RCC 7860 (cell line): ENCODE data around the gene GDF7.

Source experiments
- DNase-seq: peaks from one replicate; pipeline ENCODE4 v3.0.0-alpha.2; 2015; ENCODE audit warnings: low spot score
- FAIRE-seq: peaks from 2 replicates; lab custom pipeline; 2012; peaks lifted over from hg19 to GRCh38; lab: Jason Lieb, UNC

The GDF7 gene

DNA sequence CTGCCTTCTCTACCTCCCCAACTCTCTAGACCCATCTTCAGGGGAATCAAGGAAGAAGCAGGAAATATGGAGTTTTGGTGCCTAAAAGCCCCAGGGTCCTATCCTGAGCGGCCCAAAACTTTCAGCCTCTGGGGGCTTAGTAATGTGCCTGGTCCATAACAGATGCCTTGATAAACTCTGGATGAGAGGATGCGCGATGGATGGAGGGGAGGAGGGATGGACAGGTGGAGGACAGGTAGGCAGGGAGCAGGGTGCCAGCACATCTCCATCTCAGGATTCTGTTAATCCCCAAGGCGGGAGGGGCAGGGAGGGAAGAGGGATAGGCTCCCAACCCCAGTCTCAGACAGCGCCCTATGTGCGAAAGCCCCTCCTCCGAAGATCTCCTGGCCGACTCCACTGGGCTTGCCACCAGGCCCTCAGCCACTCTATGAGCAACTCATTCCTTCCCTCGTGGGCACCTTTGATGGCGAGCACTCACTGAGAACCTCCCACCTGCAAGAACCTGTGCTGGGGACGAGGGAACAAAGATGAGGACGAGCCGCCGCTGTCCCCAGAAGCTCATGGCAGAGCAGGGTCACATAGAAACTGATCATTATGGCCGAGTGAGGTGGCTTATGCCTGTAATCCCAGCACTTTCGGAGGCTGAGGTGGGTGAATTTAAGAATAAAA, 39.1 kb upstream of the GDF7 start:
- DNase-seq (no peak), FAIRE-seq (no peak)

GRCh38 chr2:20629181-20629580, 37.8 kb upstream of the GDF7 start:
- DNase-seq = no peak
- no peak for FAIRE-seq

DNA sequence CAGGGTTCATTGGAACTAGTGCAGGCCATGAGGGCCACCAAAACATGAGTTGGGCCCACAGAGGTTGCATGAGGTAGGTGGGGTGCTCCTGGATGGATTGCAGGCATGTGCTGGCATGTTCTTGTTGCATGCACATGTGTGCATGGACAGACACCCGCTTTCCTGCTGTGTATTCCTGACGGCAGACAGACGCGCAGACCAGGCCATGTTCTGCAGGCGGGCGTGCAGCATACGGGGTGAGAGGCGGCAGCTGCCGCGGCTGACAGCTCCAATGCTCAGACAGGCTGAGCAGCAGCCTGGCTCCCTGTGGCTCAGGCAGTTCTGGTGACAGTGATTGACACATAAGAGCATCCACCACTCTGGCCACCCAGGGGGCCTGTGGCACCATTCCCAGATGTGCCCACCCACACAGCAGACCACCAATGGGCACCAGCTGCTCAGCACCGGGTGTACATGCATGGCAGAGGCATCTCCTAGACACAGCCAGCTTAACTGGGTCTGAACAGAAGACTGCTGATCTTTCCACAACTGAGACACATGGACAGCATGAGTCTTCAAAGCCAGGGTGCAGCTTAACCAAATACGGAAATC, 37.3 kb upstream of the GDF7 start:
- FAIRE-seq (no peak), DNase-seq (no peak)

GRCh38 chr2:20630967-20631366, 36.0 kb upstream of the GDF7 start:
- FAIRE-seq = no peak

DNA sequence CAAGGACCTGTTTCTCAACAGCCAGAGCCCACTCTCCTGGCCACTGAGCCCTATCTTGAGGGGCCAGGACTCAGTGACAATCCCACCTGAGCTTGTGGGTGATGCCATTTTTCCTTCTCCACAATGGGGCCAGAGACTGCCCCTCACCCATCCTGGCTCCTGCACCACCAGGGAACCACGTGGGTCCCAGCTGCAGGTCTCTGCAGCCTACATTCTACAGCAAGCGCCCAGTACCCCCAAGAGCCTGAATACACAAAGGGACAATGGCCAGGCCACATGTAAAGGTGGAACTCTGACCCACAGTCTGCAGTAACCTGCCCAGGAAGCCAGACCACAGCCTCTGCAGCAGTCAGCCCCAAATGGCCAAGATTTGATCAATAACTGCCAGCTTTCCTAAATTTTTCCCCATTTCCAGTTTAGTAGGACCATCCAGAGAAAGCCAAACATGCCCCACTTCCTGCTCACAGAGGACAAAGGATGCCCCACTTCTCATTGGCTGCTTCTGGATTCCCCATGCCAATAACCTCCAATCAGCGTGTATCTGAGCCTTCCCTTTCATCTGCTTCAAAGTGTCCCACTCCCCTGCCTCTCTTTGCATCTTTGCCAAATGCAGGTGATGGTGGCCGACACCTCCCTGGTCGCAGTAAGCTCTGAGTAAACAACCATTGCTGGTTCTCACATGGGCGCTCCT, 35.2 kb upstream of the GDF7 start:
- no peak for DNase-seq
- no peak for FAIRE-seq

More at GRCh38 chr2:20630967-20631366, 36.0 kb upstream of the GDF7 start:
- DNase-seq = no peak

DNA sequence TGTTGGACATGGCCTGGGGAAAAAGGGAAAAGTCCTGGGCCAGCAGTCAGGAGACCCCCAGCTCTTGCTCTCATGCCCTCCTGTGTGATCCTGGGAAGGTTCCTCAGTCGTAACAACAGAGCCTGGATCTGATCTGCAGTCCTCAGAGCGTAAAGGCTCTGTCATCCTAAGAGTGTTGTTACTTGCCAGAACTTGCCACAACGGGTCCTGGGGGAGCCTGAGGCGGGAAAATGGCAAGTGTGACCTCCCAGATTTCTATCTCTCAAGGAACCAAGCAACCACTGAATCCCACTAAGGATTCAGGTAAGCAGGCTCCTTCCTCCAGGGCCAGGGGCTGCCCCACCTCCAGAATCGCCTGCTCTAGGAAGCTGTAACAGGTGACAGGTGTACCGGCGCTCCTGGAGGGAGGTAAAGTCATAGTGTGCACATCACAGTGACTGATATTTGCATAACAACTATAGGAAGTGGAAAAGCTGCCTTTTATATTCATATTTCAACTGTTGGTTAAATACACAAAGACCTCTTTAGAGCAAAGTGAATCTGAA, 34.4 kb upstream of the GDF7 start:
- DNase-seq (no peak), FAIRE-seq (no peak)

DNA sequence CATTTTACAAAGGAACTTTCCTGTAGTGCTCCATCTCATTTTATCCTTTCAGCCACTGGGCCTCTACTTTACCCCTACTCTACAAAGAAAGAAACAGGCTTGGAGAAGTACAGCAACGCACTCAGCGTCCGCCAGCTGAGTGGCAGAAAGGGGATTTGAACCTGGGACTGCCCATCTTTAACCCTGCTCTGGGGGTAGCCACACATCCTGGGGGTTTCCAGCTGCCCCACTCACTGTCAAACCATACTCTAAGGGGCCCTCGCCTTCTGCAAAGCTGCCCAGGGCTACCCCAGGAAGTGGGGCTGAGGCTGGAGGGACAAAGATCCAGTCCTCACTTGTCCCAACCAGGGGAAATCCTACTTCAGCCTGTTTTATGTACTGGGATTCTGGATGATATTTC, 33.9 kb upstream of the GDF7 start:
- DNase-seq (no peak), FAIRE-seq (no peak)

GRCh38 chr2:20633794-20634506, 33.0 kb upstream of the GDF7 start:
- no peak for DNase-seq
- no peak for FAIRE-seq

DNA sequence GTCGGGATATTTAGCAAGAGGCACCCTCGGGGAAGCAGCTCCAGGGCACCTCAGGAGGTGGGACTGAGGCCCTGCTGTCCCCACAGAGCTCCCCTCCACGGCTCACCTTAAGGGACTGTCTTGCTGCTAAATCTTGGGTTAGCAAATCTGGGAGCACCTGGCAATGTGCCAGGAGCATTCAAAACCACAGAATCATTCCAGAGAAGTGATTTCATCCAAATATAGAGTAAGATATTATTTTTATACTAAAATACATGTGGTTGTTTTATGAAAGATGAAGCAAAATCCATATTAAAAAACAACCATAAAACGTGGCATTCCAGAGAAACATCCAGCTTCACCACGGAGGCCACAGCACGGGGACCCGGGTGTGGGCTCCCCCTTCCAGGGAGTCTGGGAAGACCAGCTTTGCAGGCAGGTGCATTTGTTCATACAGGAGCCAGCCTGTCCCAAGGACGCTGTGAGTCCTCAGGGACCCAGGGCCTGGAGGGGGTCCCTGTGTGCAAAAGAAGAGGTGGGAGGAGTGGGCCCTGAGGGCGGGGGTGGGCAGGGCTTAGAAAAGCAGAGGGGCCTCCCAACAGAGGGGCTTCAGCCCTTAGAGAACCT, 32.3 kb upstream of the GDF7 start:
- FAIRE-seq (no peak), DNase-seq (peak; percentile 14)

- DNase-seq (no peak), FAIRE-seq (no peak)
These were observed 31.8 kb upstream of the GDF7 start for GRCh38 chr2:20635113-20635510.

GRCh38 chr2:20635675-20636584, 31.0 kb upstream of the GDF7 start:
- no peak for FAIRE-seq
- DNase-seq = peak; percentile 57

- FAIRE-seq (no peak), DNase-seq (no peak)
These were observed 29.8 kb upstream of the GDF7 start for GRCh38 chr2:20637147-20637546.

GRCh38 chr2:20638014-20638413, 28.9 kb upstream of the GDF7 start:
- FAIRE-seq (no peak), DNase-seq (no peak)

DNA sequence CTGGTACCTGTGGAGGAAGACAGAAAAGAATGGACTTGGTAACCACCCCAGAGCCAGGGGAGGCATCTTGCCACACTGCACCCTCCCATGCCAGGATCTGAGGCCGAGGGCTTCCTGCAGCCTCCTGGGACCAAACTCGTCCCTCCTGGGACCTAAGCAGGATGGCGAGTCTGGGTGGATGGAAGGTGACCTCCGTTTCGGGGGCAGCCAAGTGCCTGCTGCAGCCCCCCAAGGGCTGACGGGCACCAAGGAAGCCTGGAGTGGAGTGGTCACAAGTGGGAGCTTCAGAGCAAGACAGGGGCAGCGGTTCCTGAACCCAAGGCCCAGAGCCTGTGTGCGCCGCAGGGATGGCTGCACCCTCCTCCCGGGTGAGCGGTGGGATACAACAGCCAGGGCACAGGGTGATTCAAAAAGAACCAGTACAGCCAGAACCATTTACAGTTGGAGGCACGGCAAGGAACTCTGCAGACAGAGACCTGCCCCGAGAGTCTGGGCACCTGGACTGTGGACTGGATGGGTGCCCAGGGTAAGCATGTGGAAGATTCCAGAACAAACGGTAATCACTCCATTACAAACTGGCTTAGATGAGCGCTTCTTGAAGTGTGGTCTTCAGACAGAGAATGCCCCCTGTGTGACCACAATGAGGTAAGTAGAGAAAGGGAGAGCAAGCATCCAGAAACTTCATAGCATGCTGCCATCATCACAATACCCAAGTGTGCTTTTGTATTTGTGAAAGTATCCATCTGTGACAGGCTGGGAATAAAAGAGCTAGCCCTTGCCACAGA, 28.1 kb upstream of the GDF7 start:
- no peak for DNase-seq
- no peak for FAIRE-seq

- FAIRE-seq (no peak), DNase-seq (no peak)
These were observed 26.4 kb upstream of the GDF7 start for GRCh38 chr2:20640411-20641122.

DNA sequence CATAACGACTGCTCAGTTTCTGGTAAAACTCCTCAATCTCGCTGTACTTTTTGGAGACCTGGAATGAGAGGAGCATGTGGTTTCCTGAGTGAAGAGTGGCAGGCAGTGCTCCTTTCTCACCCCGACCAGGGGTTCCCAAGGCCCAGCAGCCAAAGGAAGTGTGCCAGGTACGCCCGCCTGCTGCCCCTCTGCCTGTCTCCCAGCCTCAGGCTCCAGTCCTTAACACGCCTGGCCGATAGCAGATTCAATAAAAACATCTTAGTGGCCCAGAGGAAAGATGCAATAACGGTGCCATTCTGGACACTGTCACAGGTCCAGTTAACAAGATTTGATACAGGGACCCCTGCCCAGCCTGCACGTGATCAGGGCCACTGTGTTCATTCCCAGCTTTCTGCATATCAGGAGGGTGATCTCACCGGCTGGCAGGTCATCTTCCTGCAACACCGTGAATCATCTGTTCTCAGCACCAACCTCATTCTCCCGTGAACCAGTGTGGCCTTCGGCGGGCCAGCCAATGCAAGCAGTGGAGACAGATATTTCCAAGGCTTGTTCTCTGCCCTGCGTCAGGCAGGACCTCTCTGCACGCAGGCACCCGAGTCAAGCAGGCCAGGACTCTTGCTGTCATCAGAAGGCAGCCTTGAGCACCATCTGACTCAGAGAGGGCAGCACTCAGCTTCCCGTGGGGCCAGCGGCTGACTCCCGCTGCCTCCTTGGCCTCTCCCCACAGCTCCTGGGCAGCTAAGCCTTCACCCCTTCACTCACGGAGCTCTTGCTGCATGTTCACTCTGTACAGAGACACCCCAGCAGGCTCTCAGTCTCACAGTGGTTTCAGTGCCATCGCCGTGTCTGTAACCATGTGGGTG, 25.6 kb upstream of the GDF7 start:
- peak; percentile 80 for DNase-seq
- peak; percentile 42 for FAIRE-seq
